Sigmoid colon (tissue), 4 donors: ENCODE measurements around the gene NADSYN1.

Experiments
- CTCF ChIP-seq, 4 experiments: fragments of 450-650 bp in 3 of 4; fragments of 200-600 bp in 1 of 4; IDR thresholded peaks; one replicate each; pipeline ENCODE4 v1.5.1; 2016 to 2019; ENCODE audit warnings: antibody characterized with exemption in 4 of 4, mild to moderate bottlenecking in 3 of 4, moderate library complexity in 2 of 4
- EP300 ChIP-seq, 4 donors: sonication (generic); formaldehyde crosslinking; IDR thresholded peaks; one replicate each; pipeline ENCODE4 v1.6.1; 2017; ENCODE audit warnings: antibody characterized with exemption in 4 of 4
- POLR2A ChIP-seq, 2 donors: fragments of 450-650 bp; IDR thresholded peaks; one replicate each; pipeline ENCODE4 v1.6.1; 2016; ENCODE audit warnings: antibody characterized with exemption in 2 of 2, mild to moderate bottlenecking in 2 of 2, moderate library complexity in 2 of 2
- POLR2AphosphoS5 ChIP-seq, 4 donors: sonication (generic); formaldehyde crosslinking; IDR thresholded peaks; one replicate each; pipeline ENCODE4 v1.6.1; 2017; ENCODE audit warnings: antibody characterized with exemption in 4 of 4

DNA sequence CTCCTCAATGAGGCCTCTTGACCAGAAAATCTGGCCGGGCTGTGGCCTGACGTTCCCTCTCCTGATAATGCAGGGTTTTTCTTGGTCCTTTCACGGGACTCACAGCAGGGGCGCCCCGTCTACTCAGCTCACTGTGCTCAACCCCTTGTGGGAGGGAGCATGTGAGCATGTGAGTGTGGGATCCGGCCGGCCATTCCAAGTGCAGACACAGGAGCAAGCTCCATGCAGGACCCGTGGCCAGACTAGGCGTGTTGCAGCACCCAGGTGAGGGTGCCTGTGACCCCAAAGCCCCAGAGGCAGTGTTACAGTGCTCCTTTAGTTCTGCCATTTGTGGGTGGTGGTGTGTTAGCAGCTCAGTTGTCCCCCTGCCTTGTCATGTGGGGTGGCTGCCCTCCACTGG, 22.8 kb upstream of the NADSYN1 start:
- TF ChIP-seq EP300 (IDR thresholded peaks at IDR 0.05) (no peak), POLR2AphosphoS5 (IDR thresholded peaks at IDR 0.05) (no peak), CTCF (IDR thresholded peaks at IDR 0.05) (no peak), POLR2A (IDR thresholded peaks at IDR 0.05) (no peak)
